SIG-M5 (cell line): ENCODE measurements around the gene LRRTM4.

ENCODE experiments used
- DNase-seq: peaks from one replicate; lab custom pipeline; 2025; lab: John Stamatoyannopoulos, UW

Gene LRRTM4

GRCh38 chr2:77521931-77522470, at the start of gene LRRTM4:
Gene LRRTM4 (minus strand): TSS chr2:77522376.
- no peak for DNase-seq

- no peak for DNase-seq
These were observed 49.4 kb upstream of the LRRTM4 start for GRCh38 chr2:77571545-77571944.

- no peak for DNase-seq
These were observed 45.5 kb upstream of the LRRTM4 start for GRCh38 chr2:77567723-77568122.

GRCh38 chr2:77566582-77566981, 44.4 kb upstream of the LRRTM4 start:
- DNase-seq: no peak

GRCh38 chr2:77566131-77566530, 44.0 kb upstream of the LRRTM4 start:
- no peak for DNase-seq

- DNase-seq: no peak
These were observed 30.8 kb upstream of the LRRTM4 start for GRCh38 chr2:77552956-77553355.

- no peak for DNase-seq
These were observed 15.9 kb upstream of the LRRTM4 start for GRCh38 chr2:77538031-77538430.

- no peak for DNase-seq
These were observed 712 bp upstream of the LRRTM4 start for GRCh38 chr2:77522888-77523287.

GRCh38 chr2:77521548-77521891, 656 bp downstream of the LRRTM4 start:
- no peak for DNase-seq

GRCh38 chr2:77520641-77521547, 1.3 kb downstream of the LRRTM4 start:
- DNase-seq: no peak

- DNase-seq: no peak
These were observed 2.2 kb downstream of the LRRTM4 start for GRCh38 chr2:77519888-77520506.

- DNase-seq: no peak
These were observed 2.9 kb downstream of the LRRTM4 start for GRCh38 chr2:77519164-77519887.

GRCh38 chr2:77518311-77518710, 3.9 kb downstream of the LRRTM4 start:
- no peak for DNase-seq

GRCh38 chr2:77513191-77513590, 9.0 kb downstream of the LRRTM4 start:
- no peak for DNase-seq

- no peak for DNase-seq
These were observed 9.7 kb downstream of the LRRTM4 start for GRCh38 chr2:77512507-77512906.

- DNase-seq: no peak
These were observed 13.7 kb downstream of the LRRTM4 start for GRCh38 chr2:77508511-77508910.

- no peak for DNase-seq
These were observed 14.5 kb downstream of the LRRTM4 start for GRCh38 chr2:77507657-77508056.

GRCh38 chr2:77488141-77488540, 34.0 kb downstream of the LRRTM4 start:
- DNase-seq: no peak

- no peak for DNase-seq
These were observed 34.9 kb downstream of the LRRTM4 start for GRCh38 chr2:77487074-77487803.

- no peak for DNase-seq
These were observed 38.1 kb downstream of the LRRTM4 start for GRCh38 chr2:77484026-77484425.

GRCh38 chr2:77479895-77480294, 42.3 kb downstream of the LRRTM4 start:
- DNase-seq: no peak

- no peak for DNase-seq
These were observed 42.8 kb downstream of the LRRTM4 start for GRCh38 chr2:77479395-77479794.
